Measurements from ENCODE around the gene EVL.
A peak's percentile ranks its signal among the peaks of the same experiment; 100 is the strongest.

Gene EVL

GRCh38 chr14:100067481-100067880 is 2.3 kb downstream of the EVL start:
- DNase-seq, result no peak

GRCh38 chr14:100067971-100068959 is 3.0 kb downstream of the EVL start:
- DNase-seq, result peak; percentile 91

- no peak for DNase-seq
Observed at GRCh38 chr14:100069161-100069800, 4.1 kb downstream of the EVL start.

- DNase-seq, result no peak
Observed at GRCh38 chr14:100070310-100070709, 5.1 kb downstream of the EVL start.

- DNase-seq, result no peak
Observed at GRCh38 chr14:100071545-100071944, 6.3 kb downstream of the EVL start.

GRCh38 chr14:100072783-100073346 is 7.6 kb downstream of the EVL start:
- peak; percentile 65 for DNase-seq

GRCh38 chr14:100073576-100074430 is 8.6 kb downstream of the EVL start:
- no peak for DNase-seq

- no peak for DNase-seq
Observed at GRCh38 chr14:100074431-100075100, 9.3 kb downstream of the EVL start.

GRCh38 chr14:100075681-100076080 is 10.5 kb downstream of the EVL start:
- no peak for DNase-seq

- DNase-seq, result peak; percentile 79
Observed at GRCh38 chr14:100076133-100076532, 10.9 kb downstream of the EVL start.

- DNase-seq, result no peak
Observed at GRCh38 chr14:100076606-100077005, 11.4 kb downstream of the EVL start.

- no peak for DNase-seq
Observed at GRCh38 chr14:100077441-100077840, 12.2 kb downstream of the EVL start.

- no peak for DNase-seq
Observed at GRCh38 chr14:100078216-100078803, 13.1 kb downstream of the EVL start.

GRCh38 chr14:100078997-100079725 is 13.9 kb downstream of the EVL start:
- DNase-seq, result peak; percentile 86

GRCh38 chr14:100079726-100080005 is 14.4 kb downstream of the EVL start:
- no peak for DNase-seq

GRCh38 chr14:100080206-100080605 is 15.0 kb downstream of the EVL start:
- DNase-seq, result no peak

- DNase-seq, result no peak
Observed at GRCh38 chr14:100081997-100082625, 16.9 kb downstream of the EVL start.

GRCh38 chr14:100082723-100083122 is 17.5 kb downstream of the EVL start:
- DNase-seq, result no peak

GRCh38 chr14:100083706-100084105 is 18.5 kb downstream of the EVL start:
- no peak for DNase-seq

GRCh38 chr14:100084591-100084990 is 19.4 kb downstream of the EVL start:
- no peak for DNase-seq

- DNase-seq, result no peak
Observed at GRCh38 chr14:100085462-100085861, 20.2 kb downstream of the EVL start.
